NCI-H526 (cell line): Measurements from ENCODE around the gene FGF2.
A peak's percentile ranks its signal among the peaks of the same experiment; 100 is the strongest.
"Not testable (repeated sequence)": the region's sequence is repeated elsewhere in the genome, so short reads cannot be mapped to it uniquely, and the experiment has no call there.

Experiments
- DNase-seq, 2 experiments: peaks; one replicate each; lab custom pipeline; 2025; lab: John Stamatoyannopoulos, UW

Gene FGF2

GRCh38 chr4:122930862-122931261 lies 104.2 kb downstream of the FGF2 start:
- peak in 1 of 2 experiments; percentile 27 for DNase-seq

DNA sequence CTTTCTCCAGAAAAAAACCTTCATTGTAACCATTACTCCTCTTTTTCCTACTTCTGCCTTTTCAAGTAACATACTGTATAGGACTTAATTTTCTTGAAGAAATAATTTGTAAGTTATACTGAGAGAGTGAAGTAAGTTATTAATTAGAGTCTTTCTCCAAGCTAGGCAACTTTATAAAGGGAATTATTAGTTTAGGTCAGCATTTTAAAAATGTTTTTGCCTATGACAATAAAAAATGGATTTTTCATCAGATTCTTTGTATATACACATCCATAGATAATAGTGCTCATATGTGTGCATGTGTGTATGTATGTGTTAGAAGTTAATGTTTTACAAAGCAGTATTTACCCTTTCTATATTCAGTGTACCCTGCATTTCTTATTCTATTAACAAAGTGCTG lies 106.1 kb downstream of the FGF2 start:
- no peak for DNase-seq

- not testable (repeated sequence) for DNase-seq
Measured at GRCh38 chr4:122945136-122945535, 118.5 kb downstream of the FGF2 start.

GRCh38 chr4:122946142-122946541 lies 119.5 kb downstream of the FGF2 start:
- DNase-seq: no peak
